GM19238 (cell line): ENCODE data around the gene AHNAK2.
A peak's percentile ranks its signal among the peaks of the same experiment; 100 is the strongest.
"Not testable (repeated sequence)": the region's sequence is repeated elsewhere in the genome, so short reads cannot be mapped to it uniquely, and the experiment has no call there.

Source experiments
- DNase-seq: peaks from one replicate; pipeline ENCODE4 v3.0.0; 2011; ENCODE audit warnings: low spot score; ENCODE audit not compliant: insufficient read length

Gene AHNAK2

GRCh38 chr14:104900639-104901512 is 77.3 kb downstream of the AHNAK2 start:
- DNase-seq = no peak

GRCh38 chr14:104899781-104900180 is 78.4 kb downstream of the AHNAK2 start:
- no peak for DNase-seq

DNA sequence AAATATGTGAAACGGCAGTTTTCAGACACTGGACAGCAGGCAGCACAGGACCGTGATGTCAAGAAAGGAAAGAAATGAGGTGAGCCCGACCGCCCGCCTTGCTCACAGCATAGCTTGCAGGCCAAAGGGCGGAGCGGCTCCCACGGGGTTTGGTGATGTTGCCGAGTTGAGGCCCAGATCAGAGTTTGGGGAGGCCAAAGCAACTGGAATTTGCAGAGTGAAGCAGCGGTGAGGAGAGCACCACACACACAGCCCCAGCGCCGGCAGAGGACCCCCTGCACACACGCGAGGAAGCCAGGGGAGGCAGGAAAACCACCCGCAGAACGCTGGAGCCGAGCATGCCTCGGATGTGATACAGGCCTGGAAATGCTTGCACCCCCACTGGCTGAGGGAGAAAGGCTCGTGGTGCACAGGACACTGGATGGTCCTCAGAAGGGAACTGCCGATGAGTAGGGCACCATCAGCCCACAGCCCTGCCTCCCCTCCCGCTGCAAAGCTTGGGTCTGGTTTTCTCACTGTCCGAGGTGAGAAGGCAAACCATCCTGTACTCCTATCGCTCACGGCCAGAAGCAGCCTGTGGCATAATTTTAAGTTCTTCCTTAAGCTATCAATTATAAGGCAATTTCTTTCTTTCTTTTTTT is 79.2 kb downstream of the AHNAK2 start:
- DNase-seq = no peak

DNA sequence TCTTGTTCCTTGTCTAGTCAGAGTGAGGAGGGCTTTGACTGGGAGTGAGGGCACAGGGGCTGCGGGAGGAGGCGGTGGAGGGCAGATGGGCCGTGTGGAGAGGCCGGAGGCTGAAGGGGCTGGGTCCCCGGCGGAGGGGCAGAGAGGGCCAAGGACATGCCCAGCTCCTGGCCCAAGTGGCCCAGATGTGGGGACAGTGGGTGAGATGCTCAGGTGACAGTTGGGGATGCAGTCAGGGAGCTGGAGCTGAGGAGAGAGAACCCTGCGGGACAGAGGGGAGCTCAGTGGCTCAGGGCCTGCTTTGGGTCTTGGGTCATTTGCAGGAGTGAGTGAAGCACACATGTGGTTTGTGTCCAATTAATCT is 80.0 kb downstream of the AHNAK2 start:
- no peak for DNase-seq

- DNase-seq = no peak
Observed at GRCh38 chr14:104897330-104898194, 80.6 kb downstream of the AHNAK2 start.

- peak; percentile 1 for DNase-seq
Observed at GRCh38 chr14:104895786-104896661, 82.2 kb downstream of the AHNAK2 start.

DNA sequence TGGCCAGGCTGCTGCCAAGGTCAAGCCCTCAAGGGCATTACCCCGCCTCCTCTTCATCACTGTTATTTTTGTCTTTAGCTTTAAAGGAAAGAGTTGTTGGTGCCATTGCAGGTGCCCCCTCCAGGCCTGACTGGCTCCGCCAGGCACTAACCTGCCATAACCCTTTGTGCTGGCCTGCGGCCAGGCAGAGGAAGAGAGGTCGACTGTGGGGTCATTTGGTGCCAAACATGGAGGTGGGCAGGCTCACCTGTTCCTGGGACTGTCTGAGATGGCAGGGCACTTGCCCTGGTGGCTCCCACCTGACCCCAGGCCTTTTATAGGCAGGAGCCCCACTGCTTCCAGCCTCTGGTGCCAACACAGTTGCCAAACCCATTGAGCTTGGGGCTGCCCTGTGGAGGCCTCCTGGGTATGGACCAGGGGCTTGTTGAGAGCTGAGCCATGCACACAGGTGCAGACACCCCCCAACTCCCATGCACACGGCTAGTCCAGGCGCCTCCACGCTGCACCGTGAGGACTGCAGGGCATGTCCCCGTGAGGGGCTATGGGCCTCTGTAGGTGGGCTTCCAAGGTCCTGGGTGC is 82.9 kb downstream of the AHNAK2 start:
- DNase-seq = no peak

- no peak for DNase-seq
Observed at GRCh38 chr14:104894331-104895206, 83.6 kb downstream of the AHNAK2 start.

- DNase-seq = no peak
Observed at GRCh38 chr14:104893435-104894207, 84.6 kb downstream of the AHNAK2 start.

DNA sequence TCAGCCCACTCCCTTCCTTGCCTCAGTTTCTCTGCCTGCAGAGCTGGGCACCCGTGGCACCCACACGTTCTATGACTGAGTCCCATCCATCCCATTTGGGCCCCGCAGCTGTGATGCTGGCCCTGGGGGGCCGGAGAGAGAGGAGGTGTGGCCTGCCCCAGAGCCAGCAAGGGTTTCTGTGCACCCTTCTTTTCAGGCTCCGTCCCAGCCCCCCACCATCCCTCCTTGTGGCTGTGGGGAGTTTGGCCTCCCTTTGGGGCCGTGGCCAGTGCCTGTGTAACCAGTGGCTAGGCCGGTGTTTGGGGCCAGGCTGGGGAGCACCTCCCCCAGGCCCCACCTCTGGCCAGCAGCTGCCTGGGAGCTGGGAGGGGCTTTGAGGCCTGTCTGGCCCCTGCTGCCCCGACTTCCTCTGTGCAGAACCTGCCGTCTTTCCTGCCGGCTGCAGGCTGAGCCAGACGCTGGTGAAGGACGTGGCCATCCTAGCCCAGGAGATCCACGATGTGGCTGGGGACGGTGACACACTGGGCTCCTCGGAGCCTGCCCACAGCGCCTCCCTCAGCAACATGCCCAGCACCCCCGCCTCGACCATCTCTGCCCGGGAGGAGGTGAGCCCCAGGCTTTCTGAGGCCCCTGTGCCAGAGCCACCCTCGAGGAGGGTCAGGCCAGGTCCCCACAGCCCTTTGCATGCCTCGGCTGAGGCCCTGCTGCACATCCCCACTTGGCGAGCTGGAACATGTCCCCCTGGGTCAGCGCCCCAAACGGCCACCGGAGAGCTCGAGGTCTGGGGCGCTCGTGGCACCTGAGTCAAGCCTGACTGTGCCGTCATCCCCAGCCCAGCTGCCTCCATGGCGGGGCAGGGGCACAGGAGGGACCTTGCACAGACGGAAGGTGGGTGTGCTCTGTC is 85.4 kb downstream of the AHNAK2 start:
- no peak for DNase-seq

- no peak for DNase-seq
Observed at GRCh38 chr14:104891664-104892530, 86.3 kb downstream of the AHNAK2 start.

- DNase-seq = no peak
Observed at GRCh38 chr14:104891121-104891551, 87.0 kb downstream of the AHNAK2 start.

DNA sequence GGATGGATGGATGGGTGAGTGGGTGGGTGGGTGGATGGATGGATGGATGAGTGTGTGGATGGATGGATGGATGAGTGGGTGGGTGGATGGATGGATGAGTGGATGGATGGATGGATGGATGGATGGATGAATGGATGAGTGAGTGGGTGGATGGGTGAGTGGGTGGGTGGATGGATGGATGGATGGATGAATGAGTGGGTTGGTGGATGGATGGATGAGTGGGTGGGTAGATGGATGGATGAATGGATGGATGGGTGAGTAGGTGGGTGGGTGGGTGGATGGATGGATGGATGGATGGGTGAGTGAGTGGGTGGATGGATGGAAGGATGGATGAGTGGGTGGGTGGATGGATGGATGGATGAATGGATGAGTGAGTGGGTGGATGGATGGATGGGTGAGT is 87.9 kb downstream of the AHNAK2 start:
- not testable (repeated sequence) for DNase-seq

DNA sequence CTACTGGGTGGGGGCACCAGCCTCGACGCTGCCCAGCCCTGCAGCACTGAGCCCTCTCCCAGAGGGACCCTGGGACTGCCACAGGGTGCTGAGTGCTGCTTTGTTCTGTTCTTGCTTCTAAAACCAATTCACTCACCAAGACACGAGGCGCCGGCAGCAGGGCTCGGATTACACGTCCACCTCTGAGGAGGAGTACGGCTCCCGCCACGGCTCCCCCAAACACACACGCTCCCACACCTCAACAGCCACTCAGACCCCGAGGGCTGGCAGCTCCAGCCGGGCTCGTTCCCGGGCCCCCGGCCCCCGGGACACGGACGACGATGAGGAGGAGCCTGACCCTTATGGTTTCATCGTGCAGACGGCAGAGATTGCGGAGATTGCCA is 88.8 kb downstream of the AHNAK2 start:
- DNase-seq = no peak

DNA sequence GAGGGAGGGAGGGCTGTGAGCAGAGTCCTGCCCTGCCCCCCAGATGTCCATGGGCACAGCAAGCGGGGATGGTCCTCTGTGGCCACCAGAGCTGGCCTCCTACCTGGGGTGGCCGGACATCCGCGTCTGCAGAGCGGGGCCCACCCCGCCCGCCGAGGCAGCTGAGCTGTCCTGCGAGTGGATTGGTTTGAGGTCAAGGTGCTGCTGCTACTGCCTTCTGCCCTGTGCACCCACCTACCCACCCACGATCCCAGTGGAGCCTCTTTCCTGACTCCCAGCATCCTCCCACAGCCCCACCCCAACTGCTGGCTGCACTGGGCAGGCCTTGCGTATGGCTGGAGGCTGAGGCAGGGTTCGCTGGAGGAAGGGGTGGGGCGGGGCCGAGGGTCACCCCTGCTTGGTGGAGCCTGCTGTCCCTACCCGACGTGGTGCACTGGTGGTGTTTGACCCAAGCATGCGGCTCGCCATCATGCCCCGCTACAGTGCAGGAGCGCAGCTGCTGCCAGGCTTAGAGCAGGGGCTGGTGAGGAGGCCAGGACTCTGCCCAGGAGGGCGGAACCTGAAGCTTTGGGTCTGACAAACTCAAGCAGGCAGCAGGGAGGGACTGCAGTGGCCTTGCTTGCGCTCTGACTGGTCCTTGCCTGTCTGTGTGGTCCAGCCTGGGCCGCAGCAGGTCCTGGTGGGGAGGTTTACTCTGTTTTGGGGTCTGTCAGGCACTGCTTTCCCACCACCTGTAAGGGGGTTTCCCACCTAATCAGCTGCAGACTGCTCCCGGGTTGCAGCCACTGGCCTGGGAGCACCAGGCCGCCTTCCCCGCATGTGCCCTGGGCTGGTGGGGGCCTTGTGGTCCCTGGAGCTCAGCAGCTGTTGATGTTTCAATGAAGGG is 89.4 kb downstream of the AHNAK2 start:
- no peak for DNase-seq
